ENCODE data around the gene SDK2. TPM values are rescaled to one million over a fixed set of nuclear protein-coding genes. Genes with fewer than 3 reads are reported as not detected.

The SDK2 gene
- polyA plus RNA-seq, 1 of the 3 experiments (the other 2 are of a cell fraction), result 0.02 TPM

- ChIA-PET POLR2A (interaction anchor here (0.6 kb wide), 1 partner anchor 149 kb away, joined by 3 read pairs; no protein-coding TSS in a partner anchor), CTCF (interaction anchor here (1.0 to 3.4 kb wide), 7 partner anchors 8 to 661 kb away, joined by 3 to 21 read pairs (median 3); no protein-coding TSS in a partner anchor)
- DNase-seq, result no peak
- peaks cover 33% of the 10 kb centered on the region for H3K27me3 ChIP-seq (ENCODE audit: insufficient read depth)
- no peak overlapping the region for H2AFZ ChIP-seq (ENCODE audit: low read depth)
- H3K27ac ChIP-seq (ENCODE audit: low read depth in 2 of 2, low read length in 1 of 2), result no peak overlapping the region
- no peaks in the 10 kb centered on the region for H3K4me1 ChIP-seq (ENCODE audit: control insufficient read depth in 1 of 2, insufficient read depth in 2 of 2, low read depth in 1 of 2, low read length in 1 of 2)
- H3K36me3 ChIP-seq (replicated peaks in 1 of 2; ENCODE audit: control insufficient read depth in 1 of 2, insufficient read depth in 2 of 2, low read length in 1 of 2), result no peaks in the 10 kb centered on the region
- H3K9ac ChIP-seq, result no peak overlapping the region
- TF ChIP-seq RFX5 (IDR thresholded peaks at IDR 0.05; ENCODE audit: low read length) (no peak), MXI1 (IDR thresholded peaks at IDR 0.05; ENCODE audit: low read depth, low read length) (no peak), GATA2 (CRISPR knock-in tag; IDR thresholded peaks at IDR 0.05) (no peak), NFIC (IDR thresholded peaks at IDR 0.05; ENCODE audit: borderline replicate concordance) (no peak), CHD2 (IDR thresholded peaks at IDR 0.05; ENCODE audit: low read length, partially characterized antibody) (no peak), PBX3 (IDR thresholded peaks at IDR 0.05) (no peak), MAX (IDR thresholded peaks at IDR 0.05; ENCODE audit: low read depth) (no peak), TEAD4 (IDR thresholded peaks at IDR 0.05; ENCODE audit: borderline replicate concordance, insufficient read depth) (no peak)
- TF ChIP-seq, protein P1, sequence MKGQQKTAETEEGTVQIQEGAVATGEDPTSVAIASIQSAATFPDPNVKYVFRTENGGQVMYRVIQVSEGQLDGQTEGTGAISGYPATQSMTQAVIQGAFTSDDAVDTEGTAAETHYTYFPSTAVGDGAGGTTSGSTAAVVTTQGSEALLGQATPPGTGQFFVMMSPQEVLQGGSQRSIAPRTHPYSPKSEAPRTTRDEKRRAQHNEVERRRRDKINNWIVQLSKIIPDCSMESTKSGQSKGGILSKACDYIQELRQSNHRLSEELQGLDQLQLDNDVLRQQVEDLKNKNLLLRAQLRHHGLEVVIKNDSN (IDR thresholded peaks at IDR 0.05; ENCODE audit: borderline replicate concordance, low read depth), result no peak
- H3K9me2 ChIP-seq, result no peaks in the 10 kb centered on the region
- no peaks in the 10 kb centered on the region for H4K20me1 ChIP-seq (ENCODE audit: insufficient read depth)
- H3K79me2 ChIP-seq (ENCODE audit: insufficient read depth), result no peaks in the 10 kb centered on the region
- 77% methylated on average over 25 of the region's 28 CpGs for WGBS (ENCODE audit: low lambda C conversion rate)
- no peak overlapping the region for H3K4me2 ChIP-seq
- H3F3A ChIP-seq (replicated peaks; ENCODE audit: insufficient read depth), result no peaks in the 10 kb centered on the region
- H3K9me3 ChIP-seq, result no peaks in the 10 kb centered on the region
- no peak overlapping the region for H3K4me3 ChIP-seq (ENCODE audit: low read depth in 2 of 2, low read length in 1 of 2)
Observed at GRCh38 chr17:73387746-73388577, 256.3 kb downstream of the SDK2 start.

DNA sequence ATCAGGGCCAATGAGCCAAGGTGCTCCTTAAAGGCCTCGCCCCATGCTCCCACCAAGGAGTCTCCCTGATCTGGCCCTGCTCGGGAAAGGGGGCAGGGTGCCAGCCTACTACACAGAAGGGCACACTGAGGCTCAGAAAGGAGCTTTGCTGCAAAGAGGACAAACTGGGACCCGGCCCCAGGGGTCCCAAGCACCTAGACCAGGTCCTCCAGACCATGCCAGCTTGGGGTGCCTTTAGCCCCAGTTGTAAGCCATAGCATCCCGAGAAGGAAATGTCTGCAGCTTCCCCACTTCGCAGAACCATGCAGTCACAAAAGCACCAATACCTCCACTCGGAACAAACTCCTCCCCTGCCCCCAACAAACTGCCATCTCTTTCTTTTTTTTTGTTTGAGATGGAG lies 257.7 kb downstream of the SDK2 start:
- Histone ChIP-seq H3K27ac (ENCODE audit: low read depth in 2 of 2, low read length in 1 of 2) (no peak overlapping the region), H2AFZ (ENCODE audit: low read depth) (no peak overlapping the region), H3K4me1 (ENCODE audit: control insufficient read depth in 1 of 2, insufficient read depth in 2 of 2, low read depth in 1 of 2, low read length in 1 of 2) (no peaks in the 10 kb centered on the region), H3K9ac (no peak overlapping the region), H3K27me3 (ENCODE audit: insufficient read depth) (peaks cover 33% of the 10 kb centered on the region), H3K9me3 (no peaks in the 10 kb centered on the region), H3K4me3 (ENCODE audit: low read depth in 2 of 2, low read length in 1 of 2) (no peak overlapping the region), H3K79me2 (ENCODE audit: insufficient read depth) (no peaks in the 10 kb centered on the region), H3F3A (replicated peaks; ENCODE audit: insufficient read depth) (no peaks in the 10 kb centered on the region), H3K36me3 (replicated peaks in 1 of 2; ENCODE audit: control insufficient read depth in 1 of 2, insufficient read depth in 2 of 2, low read length in 1 of 2) (no peaks in the 10 kb centered on the region), H4K20me1 (ENCODE audit: insufficient read depth) (no peaks in the 10 kb centered on the region), H3K9me2 (no peaks in the 10 kb centered on the region), H3K4me2 (no peak overlapping the region)
- CTCF ChIA-PET, result interaction anchor here (1.2 to 3.8 kb wide), 5 partner anchors 9 to 323 kb away, joined by 3 to 21 read pairs (median 6); no protein-coding TSS in a partner anchor
- 65% methylated on average over 6 of the region's 6 CpGs for WGBS (ENCODE audit: low lambda C conversion rate)
- POLR2A ChIA-PET, result no interaction called here
- DNase-seq, result no peak
- TF ChIP-seq, protein P2, sequence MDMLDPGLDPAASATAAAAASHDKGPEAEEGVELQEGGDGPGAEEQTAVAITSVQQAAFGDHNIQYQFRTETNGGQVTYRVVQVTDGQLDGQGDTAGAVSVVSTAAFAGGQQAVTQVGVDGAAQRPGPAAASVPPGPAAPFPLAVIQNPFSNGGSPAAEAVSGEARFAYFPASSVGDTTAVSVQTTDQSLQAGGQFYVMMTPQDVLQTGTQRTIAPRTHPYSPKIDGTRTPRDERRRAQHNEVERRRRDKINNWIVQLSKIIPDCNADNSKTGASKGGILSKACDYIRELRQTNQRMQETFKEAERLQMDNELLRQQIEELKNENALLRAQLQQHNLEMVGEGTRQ (IDR thresholded peaks at IDR 0.05; ENCODE audit: borderline replicate concordance, low read depth, low read length), result no peak
- no peak for TF ChIP-seq FOXJ3 (CRISPR knock-in tag; IDR thresholded peaks at IDR 0.05)
- TF ChIP-seq TEAD4 (IDR thresholded peaks at IDR 0.05; ENCODE audit: borderline replicate concordance, insufficient read depth), result no peak
- TF ChIP-seq POLR2AphosphoS5 (IDR thresholded peaks at IDR 0.05; ENCODE audit: low read depth, low read length), result no peak
- TF ChIP-seq NRF1 (IDR thresholded peaks at IDR 0.05; ENCODE audit: low read depth, low read length), result no peak
- TF ChIP-seq RXRA (IDR thresholded peaks at IDR 0.05; ENCODE audit: borderline replicate concordance, low read depth), result no peak
- TF ChIP-seq GATA2 (CRISPR knock-in tag; IDR thresholded peaks at IDR 0.05), result no peak
- no peak for TF ChIP-seq EZH2phosphoT487 (IDR thresholded peaks at IDR 0.05; ENCODE audit: borderline replicate concordance, low read depth)
- no peak for TF ChIP-seq FOSL2 (IDR thresholded peaks at IDR 0.05; ENCODE audit: borderline replicate concordance, low read depth)
- no peak for TF ChIP-seq TCF12 (IDR thresholded peaks at IDR 0.05)
- no peak for TF ChIP-seq ELF1 (IDR thresholded peaks at IDR 0.05)
- TF ChIP-seq, protein P1 (IDR thresholded peaks at IDR 0.05; ENCODE audit: borderline replicate concordance, low read depth), result no peak
- TF ChIP-seq SIN3A (IDR thresholded peaks at IDR 0.05; ENCODE audit: borderline replicate concordance, low read depth, low read length), result no peak
- no peak for TF ChIP-seq CHD2 (IDR thresholded peaks at IDR 0.05; ENCODE audit: low read length, partially characterized antibody)
- TF ChIP-seq FOXM1 (IDR thresholded peaks at IDR 0.05; ENCODE audit: low read depth), result no peak
- TF ChIP-seq MAX (IDR thresholded peaks at IDR 0.05; ENCODE audit: low read depth), result no peak
- TF ChIP-seq MEF2A (IDR thresholded peaks at IDR 0.05; ENCODE audit: borderline replicate concordance, low read depth), result no peak
